Breast epithelium (tissue), 4 donors: ENCODE results near the gene MAML3. TPM values are rescaled to one million over a fixed set of nuclear protein-coding genes. Genes with fewer than 3 reads are reported as not detected.

Source experiments
- DNase-seq, 2 donors: peaks; one replicate each; pipeline ENCODE4 v3.0.0-alpha.2; 2019; ENCODE audit warnings: low spot score in 2 of 2
- H3K27ac ChIP-seq, 2 donors: fragments of 200-600 bp; sonication (generic) in 1 of 2; one replicate each; pipeline ENCODE4 v1.5.1; 2016 to 2019; ENCODE audit warnings: mild to moderate bottlenecking in 1 of 2
- H3K27me3 ChIP-seq, 2 donors: fragments of 200-600 bp; sonication (generic) in 1 of 2; one replicate each; pipeline versions ENCODE4 v1.5.1 to v1.6.0; 2017 to 2019; ENCODE audit warnings: control low read depth in 1 of 2, mild to moderate bottlenecking in 1 of 2
- H3K36me3 ChIP-seq: fragments of 200-600 bp; one replicate; pipeline ENCODE4 v1.5.1; 2019
- H3K4me1 ChIP-seq, 2 donors: fragments of 200-600 bp; sonication (generic); one replicate each; pipeline ENCODE4 v1.5.1; 2016 to 2019; ENCODE audit warnings: control low read depth in 1 of 2
- H3K4me3 ChIP-seq, 3 donors: fragments of 200-600 bp; sonication (generic); 1 replicate in 2 of 3; 2 replicates in 1 of 3; pipeline ENCODE4 v1.5.1; 2016 to 2019; ENCODE audit warnings: mild to moderate bottlenecking in 3 of 3, moderate library complexity in 2 of 3
- H3K9me3 ChIP-seq, 2 donors: fragments of 200-600 bp; sonication (generic) in 1 of 2; one replicate each; pipeline ENCODE4 v1.5.1; 2016 to 2019; ENCODE audit warnings: control low read depth in 1 of 2
- POLR2A ChIP-seq: fragments of 450-650 bp; IDR thresholded peaks from one replicate; pipeline ENCODE4 v1.6.1; 2016; ENCODE audit warnings: antibody characterized with exemption, mild to moderate bottlenecking, moderate library complexity
- POLR2AphosphoS5 ChIP-seq, 3 donors: sonication (generic); formaldehyde crosslinking; IDR thresholded peaks; one replicate each; pipeline ENCODE4 v1.6.1; 2017; ENCODE audit warnings: antibody characterized with exemption in 3 of 3
- intact Hi-C: fragments of 100-400 bp; cut with DNase I; formaldehyde crosslinking; loops from one replicate; pipeline ENCODE4 v1.15.1; 2023; ENCODE audit warnings: low total_unique reads
- total RNA-seq, 3 donors: library from RNA; depleted of rRNA; stranded (reverse); fragments of >200 nt; gene quantifications; one replicate each; pipeline ENCODE4 v1.1.0, GENCODE V29; 2016
- TF ChIP-seq, protein P1 (sequence below), 3 donors: fragments of 450-650 bp; IDR thresholded peaks; one replicate each; pipeline ENCODE4 v1.5.1; 2016 to 2017; ENCODE audit warnings: antibody characterized with exemption in 3 of 3, mild to moderate bottlenecking in 3 of 3, moderate library complexity in 3 of 3

MAML3 gene
- total RNA-seq, 3 donors from 2014 or later: 5.0 to 16.8 (median 11.1) TPM

DNA sequence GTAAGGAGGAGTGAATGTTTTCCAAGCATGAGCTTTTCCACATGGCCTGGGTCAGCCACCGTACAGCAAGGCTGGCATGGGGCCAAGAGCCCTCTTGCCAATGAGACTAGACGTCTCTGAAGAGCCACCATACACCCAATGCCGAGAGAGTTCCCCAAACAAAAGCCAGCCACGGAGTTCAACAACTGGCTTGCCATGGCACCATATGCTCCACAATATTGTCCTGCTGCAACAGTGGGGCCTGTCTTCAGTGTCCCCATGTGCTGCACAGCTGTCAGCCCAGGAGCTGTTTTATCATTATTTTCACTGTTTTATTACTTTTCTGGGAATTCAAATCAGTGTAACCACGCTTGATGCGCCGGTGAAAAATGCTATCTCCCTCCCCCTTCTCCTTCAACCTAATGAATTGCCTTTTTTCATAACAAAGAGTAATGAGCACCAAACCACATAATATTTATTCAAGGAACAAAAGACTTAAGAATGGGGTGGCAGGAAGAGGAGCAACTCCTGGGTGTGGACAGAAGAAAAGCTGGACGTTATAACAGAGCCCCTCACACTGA, 18.4 kb downstream of the MAML3 start:
- no peaks in the 10 kb centered on the region for H3K36me3 ChIP-seq
- TF ChIP-seq, protein P1, sequence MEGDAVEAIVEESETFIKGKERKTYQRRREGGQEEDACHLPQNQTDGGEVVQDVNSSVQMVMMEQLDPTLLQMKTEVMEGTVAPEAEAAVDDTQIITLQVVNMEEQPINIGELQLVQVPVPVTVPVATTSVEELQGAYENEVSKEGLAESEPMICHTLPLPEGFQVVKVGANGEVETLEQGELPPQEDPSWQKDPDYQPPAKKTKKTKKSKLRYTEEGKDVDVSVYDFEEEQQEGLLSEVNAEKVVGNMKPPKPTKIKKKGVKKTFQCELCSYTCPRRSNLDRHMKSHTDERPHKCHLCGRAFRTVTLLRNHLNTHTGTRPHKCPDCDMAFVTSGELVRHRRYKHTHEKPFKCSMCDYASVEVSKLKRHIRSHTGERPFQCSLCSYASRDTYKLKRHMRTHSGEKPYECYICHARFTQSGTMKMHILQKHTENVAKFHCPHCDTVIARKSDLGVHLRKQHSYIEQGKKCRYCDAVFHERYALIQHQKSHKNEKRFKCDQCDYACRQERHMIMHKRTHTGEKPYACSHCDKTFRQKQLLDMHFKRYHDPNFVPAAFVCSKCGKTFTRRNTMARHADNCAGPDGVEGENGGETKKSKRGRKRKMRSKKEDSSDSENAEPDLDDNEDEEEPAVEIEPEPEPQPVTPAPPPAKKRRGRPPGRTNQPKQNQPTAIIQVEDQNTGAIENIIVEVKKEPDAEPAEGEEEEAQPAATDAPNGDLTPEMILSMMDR (IDR thresholded peaks at IDR 0.05): no peak
- TF ChIP-seq POLR2A (no peak), POLR2AphosphoS5 (IDR thresholded peaks at IDR 0.05) (no peak)
- H3K4me3 ChIP-seq: no peak overlapping the region
- H3K4me1 ChIP-seq: peaks cover 0 to 4% of the 10 kb centered on the region in 2 donors
- intact Hi-C loops: no loop called here
- DNase-seq: no peak
- H3K9me3 ChIP-seq: no peaks in the 10 kb centered on the region
- no peaks in the 10 kb centered on the region for H3K27me3 ChIP-seq
- H3K27ac ChIP-seq: peak overlapping the region in 1 of 2 donors; percentile 16

DNA sequence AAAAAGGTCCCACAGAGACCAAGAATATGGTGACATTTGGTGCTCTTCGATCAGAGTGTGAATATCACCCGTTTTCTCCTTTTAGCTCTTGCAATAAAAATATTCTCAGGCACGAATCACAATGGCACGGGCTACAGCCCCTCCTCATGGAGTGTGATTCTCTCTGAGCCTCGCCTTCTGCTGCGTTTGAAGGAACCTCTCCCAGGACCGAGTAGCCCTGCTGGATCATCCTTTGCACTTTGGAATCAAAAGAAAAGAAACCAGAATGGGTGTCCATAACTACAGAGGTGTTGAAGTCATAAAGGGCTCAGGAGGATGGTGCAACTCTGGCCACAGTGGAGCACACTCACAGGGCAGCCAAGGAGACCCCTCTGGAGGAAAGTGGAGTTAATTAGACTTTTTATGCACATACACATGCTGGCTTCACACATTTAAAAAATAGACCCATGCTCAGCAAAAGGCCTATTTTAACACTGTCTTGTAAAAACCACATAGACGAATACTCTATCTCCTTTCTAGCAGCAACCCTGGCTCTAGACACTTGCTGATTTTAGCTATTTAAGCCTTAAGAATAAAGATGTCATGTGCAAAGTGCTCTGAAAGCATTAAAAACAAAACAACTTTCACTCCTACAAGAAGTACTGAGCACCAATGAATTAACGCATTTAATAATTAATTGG, 19.1 kb downstream of the MAML3 start:
- no peak for DNase-seq
- TF ChIP-seq, protein P1 (IDR thresholded peaks at IDR 0.05): no peak
- TF ChIP-seq POLR2A (no peak), POLR2AphosphoS5 (IDR thresholded peaks at IDR 0.05) (no peak)
- Histone ChIP-seq H3K27me3 (no peaks in the 10 kb centered on the region), H3K36me3 (no peaks in the 10 kb centered on the region), H3K4me1 (no peaks in the 10 kb centered on the region), H3K4me3 (no peak overlapping the region), H3K27ac (no peak overlapping the region), H3K9me3 (no peaks in the 10 kb centered on the region)
- intact Hi-C loops: loop anchor here (1.0 kb wide), 1 partner anchor 36 kb away; no protein-coding TSS in a partner anchor

DNA sequence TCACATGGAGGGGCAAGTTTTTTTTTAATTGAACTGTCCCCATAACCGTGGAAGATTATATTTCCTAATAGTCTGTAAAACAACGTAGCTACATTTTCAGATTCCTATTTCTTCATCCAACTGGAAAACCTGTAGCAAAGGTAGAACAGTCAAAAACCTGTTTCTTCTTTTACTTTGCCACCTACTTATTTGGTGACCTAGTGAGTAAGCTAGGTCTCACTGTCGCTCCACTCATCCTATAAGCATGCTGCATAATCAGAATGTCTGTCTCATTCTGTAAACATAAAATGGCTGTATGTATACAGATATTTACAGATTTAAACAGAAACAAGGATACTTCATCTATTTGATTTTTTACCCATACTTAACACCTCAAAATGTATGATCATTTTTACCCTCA, 20.4 kb downstream of the MAML3 start:
- no peaks in the 10 kb centered on the region for H3K4me1 ChIP-seq
- no peak overlapping the region for H3K4me3 ChIP-seq
- TF ChIP-seq, protein P1 (IDR thresholded peaks at IDR 0.05): no peak
- TF ChIP-seq POLR2AphosphoS5 (IDR thresholded peaks at IDR 0.05) (no peak), POLR2A (no peak)
- intact Hi-C loops: no loop called here
- no peaks in the 10 kb centered on the region for H3K27me3 ChIP-seq
- no peak for DNase-seq
- H3K27ac ChIP-seq: no peak overlapping the region
- H3K9me3 ChIP-seq: no peaks in the 10 kb centered on the region
- H3K36me3 ChIP-seq: no peaks in the 10 kb centered on the region

DNA sequence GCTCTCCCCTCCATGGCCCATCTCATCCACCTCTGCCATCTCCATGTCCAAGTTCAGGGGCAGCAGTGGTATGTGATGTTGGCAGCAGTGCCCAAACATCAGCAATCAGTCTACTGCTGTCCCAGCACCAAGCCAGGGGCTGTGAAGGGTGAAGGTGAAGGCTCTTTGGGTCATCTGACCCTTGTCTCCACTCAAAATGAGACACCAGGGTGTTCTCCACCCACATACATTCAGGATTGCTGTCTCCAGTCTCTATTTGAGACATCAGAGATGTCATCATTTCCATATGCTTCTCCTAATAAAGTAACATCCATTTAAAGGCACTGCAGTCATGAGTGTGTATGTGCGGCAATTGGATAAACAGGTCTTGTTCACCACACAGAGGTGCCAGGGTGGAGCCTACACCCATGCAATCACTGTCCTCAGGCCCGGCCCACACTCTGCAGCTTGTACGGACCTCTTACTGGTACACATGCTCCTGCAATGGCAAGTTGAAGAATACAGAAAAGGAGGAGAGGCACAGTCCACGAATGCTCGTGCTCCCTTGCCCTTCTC, 22.2 kb downstream of the MAML3 start:
- Histone ChIP-seq H3K4me1 (no peaks in the 10 kb centered on the region), H3K9me3 (no peaks in the 10 kb centered on the region), H3K4me3 (no peak overlapping the region), H3K27me3 (no peaks in the 10 kb centered on the region), H3K27ac (no peak overlapping the region), H3K36me3 (no peaks in the 10 kb centered on the region)
- TF ChIP-seq POLR2A (no peak), POLR2AphosphoS5 (IDR thresholded peaks at IDR 0.05) (no peak)
- TF ChIP-seq, protein P1 (IDR thresholded peaks at IDR 0.05): no peak
- DNase-seq: no peak
- intact Hi-C loops: no loop called here

DNA sequence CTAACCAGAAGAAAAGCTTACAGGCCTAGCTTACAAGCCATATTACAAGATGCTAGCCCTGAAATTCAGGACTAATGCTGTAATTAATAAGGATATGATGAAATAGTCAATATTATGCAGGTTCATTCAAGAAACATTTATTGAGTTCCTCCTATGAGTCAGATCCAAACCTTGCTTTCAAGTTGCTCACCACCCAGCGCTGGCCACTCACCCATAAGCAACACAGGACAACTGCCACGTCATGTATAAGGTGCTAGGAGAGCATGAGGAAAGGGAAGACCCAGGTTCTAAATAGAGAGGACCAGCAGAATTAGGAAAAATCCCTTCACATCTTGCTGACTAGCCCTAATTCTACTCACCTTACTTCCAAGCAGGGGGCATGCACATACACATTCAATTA, 23.3 kb downstream of the MAML3 start:
- H3K27me3 ChIP-seq: no peaks in the 10 kb centered on the region
- H3K36me3 ChIP-seq: no peaks in the 10 kb centered on the region
- H3K4me3 ChIP-seq: no peak overlapping the region
- H3K27ac ChIP-seq: no peak overlapping the region
- H3K4me1 ChIP-seq: no peaks in the 10 kb centered on the region
- peak in 1 of 2 donors; percentile 44 for DNase-seq
- H3K9me3 ChIP-seq: no peaks in the 10 kb centered on the region
- intact Hi-C loops: no loop called here
- TF ChIP-seq POLR2A (no peak), POLR2AphosphoS5 (IDR thresholded peaks at IDR 0.05) (no peak)
- TF ChIP-seq, protein P1 (IDR thresholded peaks at IDR 0.05): no peak
